ENCODE results near the gene FNDC5.

FNDC5 gene

GRCh38 chr1:32897082-32898049, 26.7 kb upstream of the FNDC5 start:
- no peak for TF ChIP-seq CTCF (IDR thresholded peaks at IDR 0.05; ENCODE audit: borderline replicate concordance, control extremely low read depth, extremely low read depth, insufficient read depth, missing control alignments)
- in situ Hi-C loops (cut with MboI; ENCODE audit: low sequenced_read_pairs, unreplicated experiment), result no loop called here

GRCh38 chr1:32896451-32896850, 25.7 kb upstream of the FNDC5 start:
- DNase-seq (ENCODE audit: low spot score), result no peak
- TF ChIP-seq CTCF (IDR thresholded peaks at IDR 0.05; ENCODE audit: borderline replicate concordance, control extremely low read depth, extremely low read depth, insufficient read depth, missing control alignments), result no peak
- in situ Hi-C loops (cut with MboI; ENCODE audit: low sequenced_read_pairs, unreplicated experiment), result no loop called here

More at GRCh38 chr1:32897082-32898049, 26.7 kb upstream of the FNDC5 start:
- no peak for DNase-seq (ENCODE audit: low spot score)

GRCh38 chr1:32895325-32896215, 24.9 kb upstream of the FNDC5 start:
- no peak for TF ChIP-seq CTCF (IDR thresholded peaks at IDR 0.05; ENCODE audit: borderline replicate concordance, control extremely low read depth, extremely low read depth, insufficient read depth, missing control alignments)
- in situ Hi-C loops (cut with MboI; ENCODE audit: low sequenced_read_pairs, unreplicated experiment), result no loop called here
- no peak for DNase-seq (ENCODE audit: low spot score)

- in situ Hi-C loops (cut with MboI; ENCODE audit: low sequenced_read_pairs, unreplicated experiment), result no loop called here
- TF ChIP-seq CTCF (IDR thresholded peaks at IDR 0.05; ENCODE audit: borderline replicate concordance, control extremely low read depth, extremely low read depth, insufficient read depth, missing control alignments), result no peak
These were observed 24.0 kb upstream of the FNDC5 start for GRCh38 chr1:32894681-32895080.

GRCh38 chr1:32894019-32894600, 23.4 kb upstream of the FNDC5 start:
- no peak for TF ChIP-seq CTCF (IDR thresholded peaks at IDR 0.05; ENCODE audit: borderline replicate concordance, control extremely low read depth, extremely low read depth, insufficient read depth, missing control alignments)
- DNase-seq (ENCODE audit: low spot score), result no peak
- in situ Hi-C loops (cut with MboI; ENCODE audit: low sequenced_read_pairs, unreplicated experiment), result no loop called here

More at GRCh38 chr1:32894681-32895080, 24.0 kb upstream of the FNDC5 start:
- no peak for DNase-seq (ENCODE audit: low spot score)

All from GM13976 (cell line).